Breast epithelium (tissue), 4 donors: ENCODE measurements around the gene CACNA1E. TPM values are rescaled to one million over a fixed set of nuclear protein-coding genes. Genes with fewer than 3 reads are reported as not detected.
A peak's percentile ranks its signal among the peaks of the same experiment; 100 is the strongest.

Experiments used
- DNase-seq, 2 donors: peaks; one replicate each; pipeline ENCODE4 v3.0.0-alpha.2; 2019; ENCODE audit warnings: low spot score in 2 of 2
- H3K27ac ChIP-seq, 2 donors: fragments of 200-600 bp; sonication (generic) in 1 of 2; one replicate each; pipeline ENCODE4 v1.5.1; 2016 to 2019; ENCODE audit warnings: mild to moderate bottlenecking in 1 of 2
- H3K27me3 ChIP-seq, 2 donors: fragments of 200-600 bp; sonication (generic) in 1 of 2; one replicate each; pipeline versions ENCODE4 v1.5.1 to v1.6.0; 2017 to 2019; ENCODE audit warnings: control low read depth in 1 of 2, mild to moderate bottlenecking in 1 of 2
- H3K36me3 ChIP-seq: fragments of 200-600 bp; one replicate; pipeline ENCODE4 v1.5.1; 2019
- H3K4me1 ChIP-seq, 2 donors: fragments of 200-600 bp; sonication (generic); one replicate each; pipeline ENCODE4 v1.5.1; 2016 to 2019; ENCODE audit warnings: control low read depth in 1 of 2
- H3K4me3 ChIP-seq, 3 donors: fragments of 200-600 bp; sonication (generic); 1 replicate in 2 of 3; 2 replicates in 1 of 3; pipeline ENCODE4 v1.5.1; 2016 to 2019; ENCODE audit warnings: mild to moderate bottlenecking in 3 of 3, moderate library complexity in 2 of 3
- H3K9me3 ChIP-seq, 2 donors: fragments of 200-600 bp; sonication (generic) in 1 of 2; one replicate each; pipeline ENCODE4 v1.5.1; 2016 to 2019; ENCODE audit warnings: control low read depth in 1 of 2
- CTCF ChIP-seq, 3 donors: fragments of 450-650 bp; IDR thresholded peaks; one replicate each; pipeline ENCODE4 v1.5.1; 2016 to 2017; ENCODE audit warnings: antibody characterized with exemption in 3 of 3, mild to moderate bottlenecking in 3 of 3, moderate library complexity in 3 of 3
- POLR2A ChIP-seq: fragments of 450-650 bp; IDR thresholded peaks from one replicate; pipeline ENCODE4 v1.6.1; 2016; ENCODE audit warnings: antibody characterized with exemption, mild to moderate bottlenecking, moderate library complexity
- POLR2AphosphoS5 ChIP-seq, 3 donors: sonication (generic); formaldehyde crosslinking; IDR thresholded peaks; one replicate each; pipeline ENCODE4 v1.6.1; 2017; ENCODE audit warnings: antibody characterized with exemption in 3 of 3
- intact Hi-C: fragments of 100-400 bp; cut with DNase I; formaldehyde crosslinking; loops from one replicate; pipeline ENCODE4 v1.15.1; 2023; ENCODE audit warnings: low total_unique reads
- total RNA-seq, 3 donors: library from RNA; depleted of rRNA; stranded (reverse); fragments of >200 nt; gene quantifications; one replicate each; pipeline ENCODE4 v1.1.0, GENCODE V29; 2016

Gene CACNA1E
- total RNA-seq, 3 donors from 2014 or later = under 0.01 TPM; not detected in 2

GRCh38 chr1:181659321-181659957, 176.1 kb downstream of the CACNA1E start:
- TF ChIP-seq POLR2AphosphoS5 (IDR thresholded peaks at IDR 0.05) = no peak
- no peak for TF ChIP-seq CTCF (IDR thresholded peaks at IDR 0.05)
- TF ChIP-seq POLR2A = no peak
- DNase-seq = no peak
- Histone ChIP-seq H3K9me3 (no peaks in the 10 kb centered on the region), H3K4me3 (no peak overlapping the region), H3K27me3 (no peaks in the 10 kb centered on the region), H3K4me1 (no peaks in the 10 kb centered on the region), H3K36me3 (no peaks in the 10 kb centered on the region), H3K27ac (no peak overlapping the region)
- intact Hi-C loops = no loop called here

GRCh38 chr1:181660621-181661020, 177.3 kb downstream of the CACNA1E start:
- intact Hi-C loops = no loop called here
- no peak overlapping the region for H3K4me3 ChIP-seq
- no peaks in the 10 kb centered on the region for H3K9me3 ChIP-seq
- no peak for DNase-seq
- no peaks in the 10 kb centered on the region for H3K27me3 ChIP-seq
- H3K27ac ChIP-seq = no peak overlapping the region
- no peaks in the 10 kb centered on the region for H3K36me3 ChIP-seq
- TF ChIP-seq POLR2A (no peak), POLR2AphosphoS5 (IDR thresholded peaks at IDR 0.05) (no peak), CTCF (IDR thresholded peaks at IDR 0.05) (no peak)
- H3K4me1 ChIP-seq = no peaks in the 10 kb centered on the region

GRCh38 chr1:181661569-181661968, 178.3 kb downstream of the CACNA1E start:
- intact Hi-C loops = no loop called here
- H3K4me3 ChIP-seq = no peak overlapping the region
- DNase-seq = no peak
- H3K4me1 ChIP-seq = no peaks in the 10 kb centered on the region
- H3K36me3 ChIP-seq = no peaks in the 10 kb centered on the region
- H3K27ac ChIP-seq = no peak overlapping the region
- no peaks in the 10 kb centered on the region for H3K9me3 ChIP-seq
- TF ChIP-seq POLR2AphosphoS5 (IDR thresholded peaks at IDR 0.05) (no peak), CTCF (IDR thresholded peaks at IDR 0.05) (no peak), POLR2A (no peak)
- no peaks in the 10 kb centered on the region for H3K27me3 ChIP-seq

GRCh38 chr1:181662606-181663005, 179.3 kb downstream of the CACNA1E start:
- Histone ChIP-seq H3K27ac (no peak overlapping the region), H3K36me3 (no peaks in the 10 kb centered on the region), H3K4me1 (no peaks in the 10 kb centered on the region), H3K4me3 (no peak overlapping the region), H3K9me3 (no peaks in the 10 kb centered on the region), H3K27me3 (no peaks in the 10 kb centered on the region)
- TF ChIP-seq POLR2AphosphoS5 (IDR thresholded peaks at IDR 0.05) = no peak
- TF ChIP-seq CTCF (IDR thresholded peaks at IDR 0.05) = no peak
- TF ChIP-seq POLR2A = no peak
- DNase-seq = no peak
- intact Hi-C loops = no loop called here

- peak in 1 of 2 donors; percentile 18 for DNase-seq
- intact Hi-C loops = no loop called here
- Histone ChIP-seq H3K27ac (no peak overlapping the region), H3K4me1 (no peaks in the 10 kb centered on the region), H3K36me3 (no peaks in the 10 kb centered on the region), H3K4me3 (no peak overlapping the region), H3K27me3 (no peaks in the 10 kb centered on the region), H3K9me3 (no peaks in the 10 kb centered on the region)
- TF ChIP-seq POLR2A (no peak), POLR2AphosphoS5 (IDR thresholded peaks at IDR 0.05) (no peak), CTCF (IDR thresholded peaks at IDR 0.05) (no peak)
These were observed 181.2 kb downstream of the CACNA1E start for GRCh38 chr1:181664543-181664942.
